Measurements from ENCODE around the gene ESRP2.

The ESRP2 gene

GRCh38 chr16:68283801-68284598, 48.1 kb upstream of the ESRP2 start:
- TF ChIP-seq, protein P1, sequence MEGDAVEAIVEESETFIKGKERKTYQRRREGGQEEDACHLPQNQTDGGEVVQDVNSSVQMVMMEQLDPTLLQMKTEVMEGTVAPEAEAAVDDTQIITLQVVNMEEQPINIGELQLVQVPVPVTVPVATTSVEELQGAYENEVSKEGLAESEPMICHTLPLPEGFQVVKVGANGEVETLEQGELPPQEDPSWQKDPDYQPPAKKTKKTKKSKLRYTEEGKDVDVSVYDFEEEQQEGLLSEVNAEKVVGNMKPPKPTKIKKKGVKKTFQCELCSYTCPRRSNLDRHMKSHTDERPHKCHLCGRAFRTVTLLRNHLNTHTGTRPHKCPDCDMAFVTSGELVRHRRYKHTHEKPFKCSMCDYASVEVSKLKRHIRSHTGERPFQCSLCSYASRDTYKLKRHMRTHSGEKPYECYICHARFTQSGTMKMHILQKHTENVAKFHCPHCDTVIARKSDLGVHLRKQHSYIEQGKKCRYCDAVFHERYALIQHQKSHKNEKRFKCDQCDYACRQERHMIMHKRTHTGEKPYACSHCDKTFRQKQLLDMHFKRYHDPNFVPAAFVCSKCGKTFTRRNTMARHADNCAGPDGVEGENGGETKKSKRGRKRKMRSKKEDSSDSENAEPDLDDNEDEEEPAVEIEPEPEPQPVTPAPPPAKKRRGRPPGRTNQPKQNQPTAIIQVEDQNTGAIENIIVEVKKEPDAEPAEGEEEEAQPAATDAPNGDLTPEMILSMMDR (conservative IDR thresholded peaks at IDR 0.05; ENCODE audit: low read length), result no peak
- no peak for TF ChIP-seq EZH2phosphoT487 (IDR thresholded peaks at IDR 0.05; ENCODE audit: borderline replicate concordance)
- H3K9me2 ChIP-seq (replicated peaks; ENCODE audit: low read depth, low read length), result no peaks in the 10 kb centered on the region
- H3F3A ChIP-seq (ENCODE audit: low read depth), result peaks cover 12% of the 10 kb centered on the region
- no peaks in the 10 kb centered on the region for H3K9me3 ChIP-seq (ENCODE audit: insufficient read depth, low read depth, low read length)
- peaks cover 3% of the 10 kb centered on the region for H4K20me1 ChIP-seq (ENCODE audit: insufficient read depth, low read length, poor library complexity, severe bottlenecking)
- peaks cover 62% of the 10 kb centered on the region for H3K79me2 ChIP-seq (ENCODE audit: insufficient read depth, low read length)
- H3K4me3 ChIP-seq (ENCODE audit: low read length, poor library complexity, severe bottlenecking), result peak overlapping the region; percentile 74
- peaks cover 58% of the 10 kb centered on the region for H3K4me1 ChIP-seq (ENCODE audit: insufficient read depth, low read length, poor library complexity, severe bottlenecking)
- H3K9ac ChIP-seq (ENCODE audit: low read depth, low read length, poor library complexity, severe bottlenecking), result peak overlapping the region; percentile 82
- no peak overlapping the region for H2AFZ ChIP-seq (ENCODE audit: low read length)
- peak overlapping the region; percentile 98 for H3K4me2 ChIP-seq (ENCODE audit: low read depth, low read length, poor library complexity, severe bottlenecking)
- H3K36me3 ChIP-seq (ENCODE audit: insufficient read depth, low read length), result peaks cover 7% of the 10 kb centered on the region; the same call in 1 of the 2 replicates
- no peaks in the 10 kb centered on the region for H3K27me3 ChIP-seq (ENCODE audit: insufficient read depth, low read length, poor library complexity, severe bottlenecking)

- Histone ChIP-seq H3K4me3 (ENCODE audit: low read length, poor library complexity, severe bottlenecking) (no peak overlapping the region), H3K9me2 (replicated peaks; ENCODE audit: low read depth, low read length) (no peaks in the 10 kb centered on the region), H3K4me2 (ENCODE audit: low read depth, low read length, poor library complexity, severe bottlenecking) (no peak overlapping the region), H3K79me2 (ENCODE audit: insufficient read depth, low read length) (peaks cover 59% of the 10 kb centered on the region), H4K20me1 (ENCODE audit: insufficient read depth, low read length, poor library complexity, severe bottlenecking) (peaks cover 3% of the 10 kb centered on the region), H3K4me1 (ENCODE audit: insufficient read depth, low read length, poor library complexity, severe bottlenecking) (peaks cover 54% of the 10 kb centered on the region), H3F3A (ENCODE audit: low read depth) (peaks cover 12% of the 10 kb centered on the region), H3K36me3 (ENCODE audit: insufficient read depth, low read length) (peaks cover 7% of the 10 kb centered on the region; the same call in 1 of the 2 replicates), H3K27me3 (ENCODE audit: insufficient read depth, low read length, poor library complexity, severe bottlenecking) (no peaks in the 10 kb centered on the region), H3K9ac (ENCODE audit: low read depth, low read length, poor library complexity, severe bottlenecking) (peak overlapping the region; percentile 36), H3K9me3 (ENCODE audit: insufficient read depth, low read depth, low read length) (no peaks in the 10 kb centered on the region), H2AFZ (ENCODE audit: low read length) (no peak overlapping the region)
- no peak for TF ChIP-seq EZH2phosphoT487 (IDR thresholded peaks at IDR 0.05; ENCODE audit: borderline replicate concordance)
Measured at GRCh38 chr16:68283346-68283745, 47.4 kb upstream of the ESRP2 start.

- Histone ChIP-seq H3F3A (ENCODE audit: low read depth) (peaks cover 12% of the 10 kb centered on the region), H3K9ac (ENCODE audit: low read depth, low read length, poor library complexity, severe bottlenecking) (no peak overlapping the region), H4K20me1 (ENCODE audit: insufficient read depth, low read length, poor library complexity, severe bottlenecking) (no peaks in the 10 kb centered on the region), H3K9me2 (replicated peaks; ENCODE audit: low read depth, low read length) (no peaks in the 10 kb centered on the region), H3K79me2 (ENCODE audit: insufficient read depth, low read length) (peaks cover 48% of the 10 kb centered on the region), H3K4me2 (ENCODE audit: low read depth, low read length, poor library complexity, severe bottlenecking) (no peak overlapping the region), H3K4me1 (ENCODE audit: insufficient read depth, low read length, poor library complexity, severe bottlenecking) (peaks cover 42% of the 10 kb centered on the region), H3K36me3 (ENCODE audit: insufficient read depth, low read length) (peaks cover 7% of the 10 kb centered on the region; the same call in 1 of the 2 replicates), H2AFZ (ENCODE audit: low read length) (no peak overlapping the region), H3K9me3 (ENCODE audit: insufficient read depth, low read depth, low read length) (no peaks in the 10 kb centered on the region), H3K27me3 (ENCODE audit: insufficient read depth, low read length, poor library complexity, severe bottlenecking) (no peaks in the 10 kb centered on the region), H3K4me3 (ENCODE audit: low read length, poor library complexity, severe bottlenecking) (no peak overlapping the region)
- TF ChIP-seq EZH2phosphoT487 (IDR thresholded peaks at IDR 0.05; ENCODE audit: borderline replicate concordance), result no peak
- TF ChIP-seq, protein P1 (conservative IDR thresholded peaks at IDR 0.05; ENCODE audit: low read length), result no peak
Measured at GRCh38 chr16:68282064-68282452, 46.1 kb upstream of the ESRP2 start.
